Measurements from ENCODE around the gene HEXA. TPM values are rescaled to one million over a fixed set of nuclear protein-coding genes. Genes with fewer than 3 reads are reported as not detected.

HEXA gene
- total and polyA plus RNA-seq, 2 of the 8 experiments (the other 6 are each of a cell fraction or from before 2014, with no cell fraction given): 52.5 to 73.7 TPM

GRCh38 chr15:72358650-72359171 is 17.1 kb downstream of the HEXA start (continued):
- no peak for TF ChIP-seq CHD7 (IDR thresholded peaks at IDR 0.05; ENCODE audit: insufficient replicate concordance, low read length)
- TF ChIP-seq, protein P1, sequence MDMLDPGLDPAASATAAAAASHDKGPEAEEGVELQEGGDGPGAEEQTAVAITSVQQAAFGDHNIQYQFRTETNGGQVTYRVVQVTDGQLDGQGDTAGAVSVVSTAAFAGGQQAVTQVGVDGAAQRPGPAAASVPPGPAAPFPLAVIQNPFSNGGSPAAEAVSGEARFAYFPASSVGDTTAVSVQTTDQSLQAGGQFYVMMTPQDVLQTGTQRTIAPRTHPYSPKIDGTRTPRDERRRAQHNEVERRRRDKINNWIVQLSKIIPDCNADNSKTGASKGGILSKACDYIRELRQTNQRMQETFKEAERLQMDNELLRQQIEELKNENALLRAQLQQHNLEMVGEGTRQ (IDR thresholded peaks at IDR 0.05; ENCODE audit: low read length): no peak
